Neural progenitor cell (in vitro differentiated cells): ENCODE measurements around the gene SHH. TPM values are rescaled to one million over a fixed set of nuclear protein-coding genes. Genes with fewer than 3 reads are reported as not detected.

Experiments
- DNase-seq: peaks from one replicate; pipeline ENCODE4 v3.0.0-alpha.2; 2016; ENCODE audit warnings: low spot score
- H2AFZ ChIP-seq: fragments of 200-600 bp; sonication (generic); replicated peaks from 2 replicates; pipeline ENCODE4 v1.6.1; 2016; ENCODE audit warnings: antibody characterized with exemption
- H3F3A ChIP-seq: fragments of 200-600 bp; sonication (generic); 2 replicates; pipeline ENCODE4 v1.6.1; 2016; ENCODE audit warnings: antibody characterized with exemption, low read depth
- H3K27ac ChIP-seq: fragments of 200-600 bp; sonication (generic); 2 replicates; pipeline ENCODE4 v1.5.1; 2016; ENCODE audit warnings: mild to moderate bottlenecking
- H3K27me3 ChIP-seq: fragments of 200-600 bp; sonication (generic); 2 replicates; pipeline ENCODE4 v1.6.1; 2016; ENCODE audit warnings: mild to moderate bottlenecking, moderate library complexity
- H3K36me3 ChIP-seq: fragments of 200-600 bp; sonication (generic); 2 replicates; pipeline ENCODE4 v1.5.1; 2016
- H3K4me1 ChIP-seq: fragments of 200-600 bp; sonication (generic); 2 replicates; pipeline ENCODE4 v1.6.1; 2016; ENCODE audit warnings: mixed run types
- H3K4me2 ChIP-seq: fragments of 200-600 bp; sonication (generic); 2 replicates; pipeline ENCODE4 v1.6.1; 2016
- H3K4me3 ChIP-seq: fragments of 200-600 bp; sonication (generic); 2 replicates; pipeline ENCODE4 v1.5.1; 2016
- H3K79me2 ChIP-seq: fragments of 200-600 bp; sonication (generic); 2 replicates; pipeline ENCODE4 v1.6.1; 2016; ENCODE audit warnings: low read depth
- H3K9ac ChIP-seq: fragments of 200-600 bp; sonication (generic); 2 replicates; pipeline ENCODE4 v1.6.1; 2016
- H3K9me3 ChIP-seq: fragments of 200-600 bp; sonication (generic); 2 replicates; pipeline ENCODE4 v1.5.1; 2016; ENCODE audit warnings: low read depth
- H4K20me1 ChIP-seq: fragments of 200-600 bp; sonication (generic); 2 replicates; pipeline ENCODE4 v1.6.1; 2016; ENCODE audit warnings: low read depth
- H3K27ac Mint-ChIP-seq: 3 replicates; pipeline ENCODE4 v1.8.0; 2021; ENCODE audit warnings: mixed read lengths
- H3K27me3 Mint-ChIP-seq: 2 replicates; pipeline ENCODE4 v1.8.0; 2022; ENCODE audit warnings: low read depth, mild to moderate bottlenecking, inconsistent platforms, moderate library complexity, mixed read lengths; ENCODE audit not compliant: insufficient read depth
- H3K36me3 Mint-ChIP-seq: 3 replicates; pipeline ENCODE4 v1.8.0; 2021; ENCODE audit warnings: mixed read lengths
- H3K4me1 Mint-ChIP-seq: 3 replicates; pipeline ENCODE4 v1.8.0; 2021; ENCODE audit warnings: mixed read lengths
- H3K4me3 Mint-ChIP-seq: 3 replicates; pipeline ENCODE4 v1.8.0; 2021; ENCODE audit warnings: mild to moderate bottlenecking, moderate library complexity, mixed read lengths
- H3K9me3 Mint-ChIP-seq: 3 replicates; pipeline ENCODE4 v1.8.0; 2020; ENCODE audit warnings: mixed read lengths
- CTCF ChIP-seq: fragments of 200-600 bp; sonication (generic); IDR thresholded peaks from 2 replicates; pipeline ENCODE4 v1.5.1; 2017; ENCODE audit warnings: antibody characterized with exemption, mild to moderate bottlenecking
- EZH2 ChIP-seq: fragments of 200-600 bp; sonication (generic); IDR thresholded peaks from 2 replicates; pipeline ENCODE4 v1.6.1; 2017; ENCODE audit warnings: antibody characterized with exemption, mild to moderate bottlenecking, moderate library complexity
- EZH2phosphoT487 ChIP-seq: fragments of 200-600 bp; sonication (generic); IDR thresholded peaks from 2 replicates; pipeline ENCODE4 v1.6.1; 2017; ENCODE audit warnings: antibody characterized with exemption
- total RNA-seq: library from RNA; depleted of rRNA; stranded (reverse); fragments of >200 nt; gene quantifications from 2 replicates; pipeline ENCODE4 v1.2.3, GENCODE V29; 2015; ENCODE audit warnings: low replicate concordance

SHH gene
- total RNA-seq, 1 donor from 2014 or later: not detected

DNA sequence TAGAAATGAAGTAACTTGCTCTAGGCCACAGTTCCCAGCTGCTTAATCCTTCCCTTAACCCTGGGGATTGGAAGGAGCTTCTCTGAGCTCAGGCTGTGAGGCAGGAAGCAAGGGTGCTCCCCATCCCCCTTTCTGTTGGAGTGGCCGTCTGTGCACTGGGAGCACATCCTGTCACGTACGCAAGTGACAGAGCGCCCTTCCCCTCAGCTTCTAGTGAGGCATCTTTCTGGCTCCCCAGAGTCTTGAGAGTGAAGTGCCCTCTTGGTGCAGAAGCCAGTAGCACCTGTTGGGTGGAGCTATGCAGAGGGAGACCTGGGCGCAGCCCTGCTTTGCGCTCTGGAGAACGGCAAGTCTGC lies 47.8 kb downstream of the SHH start:
- Histone ChIP-seq H3F3A (peaks cover 8% of the 10 kb centered on the region), H3K27me3 (no peaks in the 10 kb centered on the region), H3K27ac (no peak overlapping the region), H4K20me1 (peaks cover 44% of the 10 kb centered on the region), H3K79me2 (peaks cover 51% of the 10 kb centered on the region), H3K9ac (no peak overlapping the region), H3K9me3 (no peaks in the 10 kb centered on the region), H3K4me1 (peaks cover 4% of the 10 kb centered on the region), H3K4me3 (no peak overlapping the region), H3K36me3 (no peaks in the 10 kb centered on the region), H2AFZ (no peak overlapping the region), H3K4me2 (no peak overlapping the region)
- H3K4me1 Mint-ChIP-seq: peaks cover 16% of the 10 kb centered on the region
- peaks cover 34% of the 10 kb centered on the region for H3K36me3 Mint-ChIP-seq
- DNase-seq: no peak
- H3K9me3 Mint-ChIP-seq: peaks cover 14% of the 10 kb centered on the region
- no peak overlapping the region for H3K27ac Mint-ChIP-seq
- no peak for TF ChIP-seq CTCF
- no peak overlapping the region for H3K4me3 Mint-ChIP-seq
- H3K27me3 Mint-ChIP-seq: peaks cover 7% of the 10 kb centered on the region

DNA sequence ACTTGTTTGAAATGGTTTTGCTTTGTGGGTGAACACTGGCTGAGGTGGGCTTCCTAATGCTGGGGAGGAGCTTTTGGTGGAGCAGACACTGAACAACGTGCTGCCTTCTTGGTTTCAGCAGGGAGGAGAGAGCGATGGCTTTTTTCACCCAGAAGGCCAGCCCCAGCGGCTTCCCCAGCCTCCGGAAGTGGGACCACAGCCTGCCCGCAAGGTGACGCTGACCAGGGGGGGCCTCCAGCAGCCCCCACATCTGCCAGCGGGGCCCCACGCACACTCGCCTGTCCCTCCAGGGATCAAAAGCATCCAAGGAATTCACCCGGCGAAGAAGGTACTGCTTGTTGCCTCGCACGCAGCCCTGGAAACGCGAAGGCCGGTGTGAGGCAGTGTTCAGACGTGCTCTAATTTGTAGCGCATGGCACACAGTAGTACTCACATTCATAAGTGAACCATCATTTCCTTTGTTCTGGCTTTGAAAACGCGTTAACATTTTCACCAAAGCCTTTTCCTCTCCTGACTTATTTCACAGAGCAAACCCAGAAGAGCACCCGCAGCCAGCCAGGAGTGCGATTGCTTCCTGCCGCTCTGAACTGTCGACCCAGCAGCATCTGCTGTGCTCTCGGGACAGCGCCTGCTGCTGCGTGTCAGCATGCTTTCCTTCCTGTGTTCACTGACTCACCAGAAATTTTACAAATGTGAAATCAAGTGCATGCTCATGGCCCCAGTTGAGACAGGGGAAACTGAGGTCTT lies 48.4 kb downstream of the SHH start:
- H3K27ac ChIP-seq: no peak overlapping the region
- H3K9me3 ChIP-seq: no peaks in the 10 kb centered on the region

GRCh38 chr7:155763122-155763521 lies 49.1 kb downstream of the SHH start:
- no peak for TF ChIP-seq EZH2
- no peak for TF ChIP-seq CTCF
- no peak for TF ChIP-seq EZH2phosphoT487
- H3K4me1 Mint-ChIP-seq: peaks cover 18% of the 10 kb centered on the region
- Histone ChIP-seq H3K79me2 (peaks cover 53% of the 10 kb centered on the region), H3K4me3 (no peak overlapping the region), H3K9me3 (no peaks in the 10 kb centered on the region), H4K20me1 (peaks cover 42% of the 10 kb centered on the region), H3K9ac (no peak overlapping the region), H3K36me3 (no peaks in the 10 kb centered on the region), H3F3A (peaks cover 7% of the 10 kb centered on the region), H3K4me2 (no peak overlapping the region), H3K27me3 (no peaks in the 10 kb centered on the region), H2AFZ (no peak overlapping the region), H3K4me1 (peaks cover 11% of the 10 kb centered on the region), H3K27ac (no peak overlapping the region)
- peaks cover 42% of the 10 kb centered on the region for H3K36me3 Mint-ChIP-seq
- no peak overlapping the region for H3K27ac Mint-ChIP-seq
- no peak overlapping the region for H3K4me3 Mint-ChIP-seq
- DNase-seq: no peak
- H3K27me3 Mint-ChIP-seq: peaks cover 6% of the 10 kb centered on the region
- peaks cover 19% of the 10 kb centered on the region for H3K9me3 Mint-ChIP-seq

More for the DNA sequence above, 48.4 kb downstream of the SHH start:
- Mint-ChIP-seq H3K27me3 (peaks cover 7% of the 10 kb centered on the region), H3K36me3 (peaks cover 36% of the 10 kb centered on the region), H3K27ac (no peak overlapping the region), H3K9me3 (peaks cover 16% of the 10 kb centered on the region), H3K4me1 (peaks cover 16% of the 10 kb centered on the region), H3K4me3 (no peak overlapping the region)
- Histone ChIP-seq H2AFZ (no peak overlapping the region), H3K27me3 (no peaks in the 10 kb centered on the region), H3K36me3 (no peaks in the 10 kb centered on the region), H3K79me2 (peaks cover 50% of the 10 kb centered on the region), H3K4me2 (no peak overlapping the region), H4K20me1 (peaks cover 44% of the 10 kb centered on the region), H3K4me3 (no peak overlapping the region), H3F3A (peaks cover 8% of the 10 kb centered on the region), H3K9ac (no peak overlapping the region), H3K4me1 (peaks cover 4% of the 10 kb centered on the region)
- TF ChIP-seq CTCF (no peak), EZH2 (no peak), EZH2phosphoT487 (no peak)
- DNase-seq: no peak
